Measurements from ENCODE around the gene IRF5. TPM values are rescaled to one million over a fixed set of nuclear protein-coding genes. Genes with fewer than 3 reads are reported as not detected.

The IRF5 gene
- under 1 TPM; 0.31 to 0.53 TPM for total RNA-seq
- 0.14 TPM for polyA plus RNA-seq (2013, experiment 1 of 2)
- polyA plus RNA-seq (2013, experiment 2 of 2): 0.17 TPM
- long read RNA-seq, experiment 1: 0 reads
- long read RNA-seq, experiment 2, partial matches to known transcripts: 0 of 1 reads
- long read RNA-seq, experiment 2, other reads (novel, unspliced or antisense): 1 of 1 reads
- long read RNA-seq, experiment 3, partial matches to known transcripts: 0 of 1 reads
- long read RNA-seq, experiment 3, other reads (novel, unspliced or antisense): 1 of 1 reads
- long read RNA-seq, experiment 4: 0 reads

- no peak within 1 kb of the TSS for H3K27ac Mint-ChIP-seq
- no peaks in the 10 kb centered on the region for H3K36me3 ChIP-seq (ENCODE audit: control insufficient read depth, insufficient read depth, low read length)
- peaks cover 4% of the 10 kb centered on the region for H3K4me1 Mint-ChIP-seq
- H3K27me3 Mint-ChIP-seq (ENCODE audit: insufficient read depth): peaks cover 74% of the 10 kb centered on the region
- H3K27me3 ChIP-seq (ENCODE audit: control insufficient read depth, insufficient read depth, low read length, poor library complexity, severe bottlenecking): peaks cover 55% of the 10 kb centered on the region
- H3K4me3 Mint-ChIP-seq: peak within 1 kb of the TSS; percentile 56
- H3K9ac ChIP-seq (ENCODE audit: extremely low read depth, low read length, poor library complexity, severe bottlenecking): peak within 1 kb of the TSS; percentile 6
- 1 to 4% methylated on average over 28 to 83 of the region's 83 CpGs for WGBS, 2 experiments (ENCODE audit: insufficient coverage in 1 of 2, insufficient read length in 1 of 2)
- no peaks in the 10 kb centered on the region for H3K9me3 Mint-ChIP-seq
- H3K4me1 ChIP-seq (ENCODE audit: control insufficient read depth, insufficient read depth, low read length): no peaks in the 10 kb centered on the region
- no peaks in the 10 kb centered on the region for H3K9me3 ChIP-seq (ENCODE audit: control insufficient read depth, low read length)
- H3K27ac ChIP-seq (ENCODE audit: low read depth, low read length): no peak within 1 kb of the TSS
- no peaks in the 10 kb centered on the region for H3K36me3 Mint-ChIP-seq (ENCODE audit: low read depth)
- TF ChIP-seq CTCF (conservative IDR thresholded peaks at IDR 0.05): no peak
- peak; percentile 81 for DNase-seq
- H3K4me3 ChIP-seq (ENCODE audit: low read length): peak within 1 kb of the TSS; percentile 77
Observed at GRCh38 chr7:128937647-128938543, at the start of gene IRF5. Gene IRF5, plus strand, starts transcription at chr7:128937927. Its CDS starts 4,155 bp downstream, at chr7:128942082.

GRCh38 chr7:128888039-128888755, 49.5 kb upstream of the IRF5 start:
- H3K36me3 Mint-ChIP-seq (ENCODE audit: low read depth): peaks cover 4% of the 10 kb centered on the region
- peaks cover 3% of the 10 kb centered on the region for H3K9me3 Mint-ChIP-seq

More at GRCh38 chr7:128888039-128888755, 49.5 kb upstream of the IRF5 start:
- no peak for DNase-seq
- TF ChIP-seq CTCF (conservative IDR thresholded peaks at IDR 0.05): no peak
- Histone ChIP-seq H3K27ac (ENCODE audit: low read depth, low read length) (no peak overlapping the region), H3K27me3 (ENCODE audit: control insufficient read depth, insufficient read depth, low read length, poor library complexity, severe bottlenecking) (no peaks in the 10 kb centered on the region), H3K9me3 (ENCODE audit: control insufficient read depth, low read length) (no peaks in the 10 kb centered on the region), H3K4me3 (ENCODE audit: low read length) (no peak overlapping the region), H3K4me1 (ENCODE audit: control insufficient read depth, insufficient read depth, low read length) (no peaks in the 10 kb centered on the region), H3K36me3 (ENCODE audit: control insufficient read depth, insufficient read depth, low read length) (no peaks in the 10 kb centered on the region), H3K9ac (ENCODE audit: extremely low read depth, low read length, poor library complexity, severe bottlenecking) (no peak overlapping the region)
- Mint-ChIP-seq H3K4me3 (no peak overlapping the region), H3K4me1 (peaks cover 4% of the 10 kb centered on the region), H3K27me3 (ENCODE audit: insufficient read depth) (peaks cover 9% of the 10 kb centered on the region), H3K27ac (no peak overlapping the region)
- 73 to 88% methylated on average over 3 to 7 of the region's 7 CpGs for WGBS, 2 experiments (ENCODE audit: insufficient coverage in 1 of 2, insufficient read length in 1 of 2)

Data from endodermal cell (in vitro differentiated cells).